HG03135 (cell line): ENCODE results near the gene PHF12.

Experiments
- ATAC-seq: cut with Tn5 transposase; IDR thresholded peaks from one replicate; pipeline ENCODE4 v1.9.1; 2021; ENCODE audit warnings: mild to moderate bottlenecking, moderate library complexity; ENCODE audit not compliant: unreplicated experiment

PHF12 gene

GRCh38 chr17:28955408-28955807 is 4.1 kb upstream of the PHF12 start:
- ATAC-seq = no peak

GRCh38 chr17:28954886-28955285 is 3.6 kb upstream of the PHF12 start:
- ATAC-seq = no peak

- no peak for ATAC-seq
These were observed 2.3 kb upstream of the PHF12 start for GRCh38 chr17:28953444-28954118.

- peak; percentile 62 for ATAC-seq
These were observed 965 bp upstream of the PHF12 start for GRCh38 chr17:28951991-28952975.

- peak; percentile 2 for ATAC-seq
These were observed 428 bp downstream of the PHF12 start for GRCh38 chr17:28950752-28951427.

- no peak for ATAC-seq
These were observed 1.1 kb downstream of the PHF12 start for GRCh38 chr17:28950017-28950751.

GRCh38 chr17:28949185-28950016 is 1.9 kb downstream of the PHF12 start:
- ATAC-seq = no peak

GRCh38 chr17:28948873-28949184 is 2.5 kb downstream of the PHF12 start:
- no peak for ATAC-seq

- ATAC-seq = no peak
These were observed 3.0 kb downstream of the PHF12 start for GRCh38 chr17:28948342-28948741.

- ATAC-seq = no peak
These were observed 3.7 kb downstream of the PHF12 start for GRCh38 chr17:28947639-28948038.

- no peak for ATAC-seq
These were observed 5.1 kb downstream of the PHF12 start for GRCh38 chr17:28946239-28946638.

- ATAC-seq = no peak
These were observed 6.2 kb downstream of the PHF12 start for GRCh38 chr17:28944862-28945741.

- ATAC-seq = no peak
These were observed 7.0 kb downstream of the PHF12 start for GRCh38 chr17:28944343-28944742.

GRCh38 chr17:28942925-28943324 is 8.4 kb downstream of the PHF12 start:
- ATAC-seq = no peak

- no peak for ATAC-seq
These were observed 10.1 kb downstream of the PHF12 start for GRCh38 chr17:28941251-28941650.

GRCh38 chr17:28940675-28941074 is 10.6 kb downstream of the PHF12 start:
- no peak for ATAC-seq

- no peak for ATAC-seq
These were observed 11.2 kb downstream of the PHF12 start for GRCh38 chr17:28940142-28940541.

- no peak for ATAC-seq
These were observed 12.8 kb downstream of the PHF12 start for GRCh38 chr17:28938552-28938951.
